GM12878 (cell line): Measurements from ENCODE around the gene CHRND. TPM values are rescaled to one million over a fixed set of nuclear protein-coding genes. Genes with fewer than 3 reads are reported as not detected.

Experiments
- ATAC-seq: fragments of 200-7000 bp; cut with Tn5 transposase; 3 replicates; pipeline ENCODE4 v1.9.1; 2020; ENCODE audit warnings: mild to moderate bottlenecking, moderate library complexity
- BruUV-seq: library from RNA; stranded (reverse); fragments of 400-500 nt; replicated peaks from 2 replicates; lab custom pipeline; 2021; lab: Mats Ljungman, UMichigan
- CTCF ChIA-PET: fragments of 300-600 bp; sonication (Branson Sonifier 250); formaldehyde crosslinking; extraction: SDS; loops from one replicate; lab custom pipeline; 2021; ENCODE audit warnings: inconsistent platforms; lab: Yijun Ruan, JAX
- POLR2A ChIA-PET: fragments of 350-600 bp; formaldehyde crosslinking; extraction: SDS; loops from one replicate; lab custom pipeline; 2021; ENCODE audit warnings: inconsistent platforms; lab: Charles Lee
- RAD21 ChIA-PET: fragments of 300-600 bp; sonication (Branson Sonifier 250); formaldehyde crosslinking; loops from one replicate; lab custom pipeline; 2023; ENCODE audit warnings: antibody characterized with exemption; ENCODE audit not compliant: unreplicated experiment; lab: Charles Lee
- SMC1A ChIA-PET: fragments of 300-600 bp; sonication (Branson Sonifier 250); formaldehyde crosslinking; loops from one replicate; lab custom pipeline; 2023; ENCODE audit not compliant: unreplicated experiment, uncharacterized antibody; lab: Charles Lee
- DNase-seq: peaks from one replicate; pipeline ENCODE4 v3.0.0-alpha.2; 2011; ENCODE audit warnings: low read depth, low spot score
- FAIRE-seq: peaks from 3 replicates; lab custom pipeline; 2011; peaks lifted over from hg19 to GRCh38; lab: Jason Lieb, UNC
- H2AFZ ChIP-seq: 2 replicates; pipeline ENCODE4 v1.6.0; 2011; ENCODE audit warnings: low read depth, low read length, control low read depth; ENCODE audit not compliant: control insufficient read depth
- H3K27ac ChIP-seq: 2 replicates; pipeline ENCODE4 v1.5.1; 2011; ENCODE audit warnings: control low read depth; ENCODE audit not compliant: control insufficient read depth, insufficient read depth
- H3K27me3 ChIP-seq, 2 experiments: replicated peaks in 1 of 2; 2 replicates each; pipeline versions ENCODE4 v1.6.0 to v1.6.1; 2011; ENCODE audit warnings: low read length in 1 of 2; ENCODE audit not compliant: control insufficient read depth in 2 of 2, insufficient read depth in 2 of 2
- H3K36me3 ChIP-seq, 2 experiments: 2 replicates each; pipeline ENCODE4 v1.5.1; 2011; ENCODE audit warnings: low read length in 1 of 2; ENCODE audit not compliant: control insufficient read depth in 2 of 2, insufficient read depth in 2 of 2
- H3K4me1 ChIP-seq: 2 replicates; pipeline ENCODE4 v1.6.1; 2011; ENCODE audit warnings: mild to moderate bottlenecking, low read length, moderate library complexity, mixed read lengths; ENCODE audit not compliant: control insufficient read depth, insufficient read depth
- H3K4me2 ChIP-seq: 2 replicates; pipeline ENCODE4 v1.6.0; 2011; ENCODE audit warnings: control low read depth; ENCODE audit not compliant: control insufficient read depth, insufficient read depth
- H3K4me3 ChIP-seq: fragments of 200-600 bp; sonication (generic); 2 replicates; pipeline ENCODE4 v1.5.1; 2016
- H3K79me2 ChIP-seq: 2 replicates; pipeline ENCODE4 v1.6.0; 2011; ENCODE audit warnings: low read length; ENCODE audit not compliant: control insufficient read depth, insufficient read depth
- H3K9ac ChIP-seq: 2 replicates; pipeline ENCODE4 v1.8.0; 2011; ENCODE audit warnings: low read length, control low read depth, mixed read lengths; ENCODE audit not compliant: control insufficient read depth, insufficient read depth
- H3K9me3 ChIP-seq: replicated peaks from 3 replicates; pipeline ENCODE4 v1.5.1; 2011; ENCODE audit warnings: mild to moderate bottlenecking, low read length; ENCODE audit not compliant: control insufficient read depth, insufficient read depth
- H4K20me1 ChIP-seq: 2 replicates; pipeline ENCODE4 v1.6.0; 2011; ENCODE audit not compliant: control insufficient read depth, insufficient read depth
- CBFB ChIP-seq: IDR thresholded peaks from 2 replicates; pipeline ENCODE4 v1.6.1; 2016; ENCODE audit warnings: antibody characterized with exemption, low read depth
- CREB1 ChIP-seq: IDR thresholded peaks from 2 replicates; pipeline ENCODE4 v1.6.1; 2012; ENCODE audit warnings: low read depth, mild to moderate bottlenecking, inconsistent platforms
- IRF4 ChIP-seq: IDR thresholded peaks from 2 replicates; pipeline ENCODE4 v1.6.1; 2011; ENCODE audit warnings: low read depth, low read length
- KAT2A ChIP-seq: conservative IDR thresholded peaks from 2 replicates; pipeline ENCODE4 v1.6.1; 2011; ENCODE audit warnings: low read depth, low read length; ENCODE audit not compliant: control insufficient read depth
- NFYB ChIP-seq: IDR thresholded peaks from 2 replicates; pipeline ENCODE4 v1.6.1; 2011; ENCODE audit warnings: low read depth, mild to moderate bottlenecking, low read length, improper control_type of control experiment, moderate library complexity; ENCODE audit not compliant: insufficient read depth
- NR2F1 ChIP-seq: fragments of 450-650 bp; conservative IDR thresholded peaks from 2 replicates; pipeline ENCODE4 v1.6.1; 2017; ENCODE audit warnings: mild to moderate bottlenecking
- ZBTB11 ChIP-seq: fragments of 450-650 bp; formaldehyde crosslinking; IDR thresholded peaks from 2 replicates; pipeline ENCODE4 v1.5.0; 2022; ENCODE audit warnings: mild to moderate bottlenecking, missing genetic modification characterization
- WGBS: methylation state at CpG from one replicate; pipeline ENCODE4 v1.1.6; 2016; ENCODE audit warnings: low lambda C conversion rate; ENCODE audit not compliant: insufficient replicate concordance, insufficient coverage; ENCODE audit errors: missing lambda C conversion rate; 5-methylcytosine and 5-hydroxymethylcytosine counted together
- in situ Hi-C: fragments of 300-500 bp; cut with MboI; formaldehyde crosslinking; loops from 9 replicates; pipeline ENCODE4 v1.14.3; 2018; ENCODE audit warnings: mixed read lengths
- intact Hi-C: fragments of 100-400 bp; cut with micrococcal nuclease; formaldehyde crosslinking; loops from one replicate; pipeline ENCODE4 v1.14.2; 2022; ENCODE audit not compliant: unreplicated experiment
- polyA plus RNA-seq, 11 experiments: library from polyadenylated mRNA; depleted of rRNA in 4 of 11; unstranded in 6 of 11; stranded (reverse) in 5 of 11; fragments of >200 nt; fragmentation: Nextera tagmentation in 4 of 11; fragmentation: Illumina TruSeq in 1 of 11; extraction: Ambion mirVana in 4 of 11; extraction: Trizol in 1 of 11; gene quantifications; 1 replicate in 1 of 11; 2 replicates in 10 of 11; pipeline versions ENCODE4 v1.2.1 to v1.2.3, GENCODE V29; 2011 to 2016; ENCODE audit warnings: inconsistent platforms in 2 of 11, missing spikeins in 2 of 11, low read depth in 1 of 11
- total RNA-seq, 4 experiments: library from RNA; depleted of rRNA in 3 of 4; stranded (reverse); fragments of >200 nt in 3 of 4; fragmentation: Illumina TruSeq in 1 of 4; extraction: Trizol in 1 of 4; gene quantifications; 2 replicates each; pipeline versions ENCODE4 v1.2.1 to v1.2.3, GENCODE V29; 2013 to 2021

Gene CHRND
- total and polyA plus RNA-seq, 10 of the 15 experiments (the other 5 are each of a cell fraction or from before 2014, with no cell fraction given): not detected

- TF ChIP-seq CBFB (no peak), NR2F1 (no peak), ZBTB11 (CRISPR knock-in tag) (no peak), NFYB (no peak), KAT2A (no peak)
Measured at GRCh38 chr2:232576995-232577394, 51.0 kb downstream of the CHRND start (continued).

- Histone ChIP-seq H3K4me2 (no peak overlapping the region), H3K79me2 (no peaks in the 10 kb centered on the region), H3K27ac (no peak overlapping the region), H3K4me3 (no peak overlapping the region), H3K27me3 (no peaks in the 10 kb centered on the region), H3K4me1 (peaks cover 8% of the 10 kb centered on the region; the same call in 1 of the 2 replicates), H3K9me3 (no peaks in the 10 kb centered on the region), H3K36me3 (peaks cover 0 to 25% of the 10 kb centered on the region in 2 experiments; a peak in 3 of 4 replicates), H3K9ac (no peak overlapping the region), H4K20me1 (no peaks in the 10 kb centered on the region), H2AFZ (no peak overlapping the region)
- BruUV-seq: no TSS peak
- ChIA-PET RAD21 (no interaction called here), CTCF (no interaction called here), POLR2A (no interaction called here), SMC1A (no interaction called here)
- ATAC-seq (no peak), DNase-seq (no peak), FAIRE-seq (no peak)
- 91% methylated on average over 2 of the region's 2 CpGs for WGBS
- TF ChIP-seq IRF4 (no peak), CREB1 (no peak)
- in situ Hi-C loops: no loop called here
- intact Hi-C loops: no loop called here
Measured at GRCh38 chr2:232577841-232578240, 51.9 kb downstream of the CHRND start.
